AG09319 (cell line): Measurements from ENCODE around the gene TEK.

Experiments used
- DNase-seq: peaks from one replicate; pipeline ENCODE4 v3.0.0-alpha.2; 2010; ENCODE audit warnings: low read depth; ENCODE audit errors: extremely low read depth
- TF ChIP-seq, protein P1 (sequence below): IDR thresholded peaks from 2 replicates; pipeline ENCODE4 v1.5.1; 2011; ENCODE audit warnings: low read depth, mild to moderate bottlenecking, inconsistent platforms, low read length, moderate library complexity

The TEK gene

DNA sequence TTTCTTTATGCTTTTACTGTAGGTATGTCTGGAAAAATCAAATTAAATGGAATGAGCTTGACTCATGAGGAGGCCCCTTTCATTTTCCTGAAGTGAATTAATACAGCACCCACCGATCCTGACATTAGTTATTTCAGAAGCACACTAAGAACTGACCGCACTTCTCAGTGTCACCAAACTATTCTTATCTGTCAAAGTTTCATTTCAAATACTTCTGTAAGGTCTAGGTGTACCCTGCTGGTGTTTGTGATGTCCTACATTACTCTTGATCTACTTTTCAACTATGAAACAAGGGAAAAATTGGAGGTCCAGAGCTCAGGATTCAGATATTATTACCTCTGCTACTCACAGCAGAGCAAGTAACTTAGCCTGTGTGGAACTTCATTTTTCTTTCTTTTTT is 1.8 kb upstream of the TEK start:
- TF ChIP-seq, protein P1, sequence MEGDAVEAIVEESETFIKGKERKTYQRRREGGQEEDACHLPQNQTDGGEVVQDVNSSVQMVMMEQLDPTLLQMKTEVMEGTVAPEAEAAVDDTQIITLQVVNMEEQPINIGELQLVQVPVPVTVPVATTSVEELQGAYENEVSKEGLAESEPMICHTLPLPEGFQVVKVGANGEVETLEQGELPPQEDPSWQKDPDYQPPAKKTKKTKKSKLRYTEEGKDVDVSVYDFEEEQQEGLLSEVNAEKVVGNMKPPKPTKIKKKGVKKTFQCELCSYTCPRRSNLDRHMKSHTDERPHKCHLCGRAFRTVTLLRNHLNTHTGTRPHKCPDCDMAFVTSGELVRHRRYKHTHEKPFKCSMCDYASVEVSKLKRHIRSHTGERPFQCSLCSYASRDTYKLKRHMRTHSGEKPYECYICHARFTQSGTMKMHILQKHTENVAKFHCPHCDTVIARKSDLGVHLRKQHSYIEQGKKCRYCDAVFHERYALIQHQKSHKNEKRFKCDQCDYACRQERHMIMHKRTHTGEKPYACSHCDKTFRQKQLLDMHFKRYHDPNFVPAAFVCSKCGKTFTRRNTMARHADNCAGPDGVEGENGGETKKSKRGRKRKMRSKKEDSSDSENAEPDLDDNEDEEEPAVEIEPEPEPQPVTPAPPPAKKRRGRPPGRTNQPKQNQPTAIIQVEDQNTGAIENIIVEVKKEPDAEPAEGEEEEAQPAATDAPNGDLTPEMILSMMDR = no peak
- no peak for DNase-seq

DNA sequence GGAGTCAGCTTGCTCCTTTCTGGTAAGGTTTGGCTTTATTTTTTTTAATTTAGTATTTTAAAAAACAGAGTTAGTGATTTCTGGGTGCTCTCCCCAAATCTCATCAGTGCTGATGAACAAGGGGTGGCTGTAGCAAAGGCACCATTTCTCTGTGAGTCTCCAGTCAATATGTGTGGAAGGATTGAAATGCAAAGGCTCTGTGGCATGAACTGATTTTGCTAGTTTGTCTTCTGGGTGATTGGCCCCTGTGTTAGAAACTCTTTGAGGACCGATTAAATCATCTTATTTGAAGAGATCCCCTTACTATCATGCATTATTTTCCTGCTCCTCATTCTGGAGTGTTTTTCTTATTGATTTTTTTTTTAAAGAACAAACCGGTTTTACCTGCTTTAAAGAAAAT is 596 bp downstream of the TEK start:
- no peak for DNase-seq
- TF ChIP-seq, protein P1 = no peak

DNA sequence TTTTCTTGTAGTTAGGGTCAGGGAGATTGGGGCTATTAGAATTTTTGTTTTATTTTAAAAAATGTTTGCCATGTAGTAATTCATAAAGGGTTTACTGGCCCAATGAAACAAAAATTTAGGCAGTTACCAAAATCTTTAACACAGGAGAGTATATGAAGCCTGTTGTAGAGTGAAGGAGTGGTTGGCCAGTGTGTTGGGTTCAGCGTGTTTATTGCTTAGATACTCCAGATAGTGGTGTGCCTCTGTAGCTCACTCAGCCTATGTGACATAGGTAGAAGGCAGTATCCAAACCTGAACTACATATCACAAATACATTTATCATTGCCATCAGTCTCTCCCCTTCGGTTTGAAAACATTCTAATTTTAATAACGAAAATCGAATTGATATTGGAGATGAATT is 1.2 kb downstream of the TEK start:
- DNase-seq = no peak
- TF ChIP-seq, protein P1 = no peak

DNA sequence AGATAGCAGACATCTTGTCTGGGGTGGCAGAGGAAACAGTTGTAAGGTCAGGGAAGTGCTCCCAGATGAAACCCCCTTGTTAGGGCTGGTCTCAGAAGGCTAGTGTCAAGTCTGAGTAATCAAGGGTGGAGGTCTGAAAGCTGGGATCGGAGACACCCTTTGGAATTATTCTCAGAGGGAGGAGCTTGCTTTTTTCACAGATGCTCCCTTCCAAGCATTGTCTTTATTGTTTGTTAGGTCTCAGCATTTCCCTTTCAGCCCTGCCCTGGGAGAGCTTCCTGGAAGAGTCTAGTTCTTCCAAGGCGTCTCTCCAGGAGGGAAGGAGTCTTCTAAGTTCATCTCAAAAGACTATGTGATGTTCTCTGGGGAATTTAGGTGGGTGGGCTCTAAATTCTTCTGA is 3.2 kb downstream of the TEK start:
- TF ChIP-seq, protein P1 = no peak
- DNase-seq = no peak

DNA sequence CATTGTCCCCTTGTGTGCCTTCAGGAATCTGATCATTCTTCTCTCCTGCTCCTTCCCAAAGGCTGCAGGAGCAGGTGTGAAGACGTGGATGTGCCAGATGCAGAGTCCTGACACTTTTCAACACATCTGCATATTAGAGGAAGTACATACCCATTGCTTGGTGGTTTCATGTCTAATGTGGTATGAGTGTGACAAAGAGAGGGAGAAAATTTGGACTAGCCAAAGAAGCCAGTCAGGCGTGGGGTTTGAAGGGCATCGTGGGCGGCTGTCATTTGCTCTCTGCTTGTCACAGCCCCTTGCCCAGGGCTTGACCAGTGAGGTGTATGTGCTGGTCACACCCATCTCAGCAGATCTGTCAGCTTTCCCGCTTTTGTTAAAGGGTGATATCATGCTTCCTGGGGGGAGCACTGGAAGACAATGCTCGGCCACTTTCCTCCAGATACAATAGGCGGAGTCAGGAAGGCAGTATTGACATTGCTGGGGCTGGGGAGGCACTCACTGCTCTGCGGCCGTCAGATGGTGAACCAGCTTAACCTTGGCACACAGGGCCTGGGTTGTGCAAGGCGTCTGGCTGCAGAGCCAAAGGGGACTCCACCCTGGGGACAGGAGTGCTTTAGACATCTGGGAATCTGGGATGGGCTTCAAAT is 8.6 kb downstream of the TEK start:
- DNase-seq = no peak
- TF ChIP-seq, protein P1 = no peak

DNA sequence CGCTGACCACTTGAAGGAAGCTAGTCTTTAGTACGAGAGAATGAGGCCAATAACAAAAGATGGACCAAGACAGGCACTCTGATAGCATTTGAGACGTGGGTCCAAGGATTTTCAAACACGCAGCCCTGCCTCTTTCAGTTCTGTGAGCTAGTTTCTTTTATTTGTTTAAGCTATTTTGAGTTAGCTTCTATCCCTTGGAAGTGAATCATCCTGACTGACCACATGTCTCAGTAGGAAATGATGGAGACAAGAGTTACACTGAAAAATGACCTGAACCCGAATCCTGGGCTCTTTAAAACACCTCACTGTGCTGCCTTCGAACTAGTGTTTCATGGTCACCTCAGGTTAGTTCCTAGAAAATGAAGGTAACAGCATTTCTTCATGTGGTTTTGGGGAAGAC is 9.9 kb downstream of the TEK start:
- TF ChIP-seq, protein P1 = no peak
- no peak for DNase-seq

DNA sequence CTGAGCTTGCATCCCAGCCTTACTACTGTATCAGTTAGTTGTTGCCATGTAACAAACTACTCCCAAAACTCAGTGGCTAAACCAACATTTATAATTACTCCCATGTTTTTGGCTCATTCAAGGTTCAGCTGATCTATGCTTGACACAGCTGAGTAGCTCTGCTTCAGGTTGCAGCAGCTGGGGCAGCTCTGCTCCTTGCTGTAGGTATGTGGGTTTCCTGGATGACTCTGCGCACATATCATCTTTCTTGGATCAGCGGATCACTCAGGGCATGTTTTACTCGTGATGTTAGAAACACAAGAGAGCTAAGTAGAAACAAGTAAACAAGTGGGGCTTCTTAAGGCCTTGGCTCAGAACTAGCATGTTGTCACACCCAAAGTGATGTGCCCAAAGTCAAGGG is 15.1 kb downstream of the TEK start:
- TF ChIP-seq, protein P1 = no peak
- no peak for DNase-seq
